Activated T-cell treated with anti-CD3 and anti-CD28 coated beads for 48 hours (primary cell): ENCODE measurements around the gene AGO3.
A peak's percentile ranks its signal among the peaks of the same experiment; 100 is the strongest.

ENCODE experiments used
- DNase-seq: peaks from one replicate; pipeline ENCODE4 v3.0.0-alpha.2; 2020; ENCODE audit warnings: low read depth

The AGO3 gene

GRCh38 chr1:36096500-36097432, 165.9 kb downstream of the AGO3 start:
- no peak for DNase-seq

GRCh38 chr1:36097693-36098585, 167.0 kb downstream of the AGO3 start:
- DNase-seq, result no peak

GRCh38 chr1:36098650-36099365, 167.9 kb downstream of the AGO3 start:
- no peak for DNase-seq

- peak; percentile 70 for DNase-seq
Observed at GRCh38 chr1:36099681-36100341, 168.9 kb downstream of the AGO3 start.

DNA sequence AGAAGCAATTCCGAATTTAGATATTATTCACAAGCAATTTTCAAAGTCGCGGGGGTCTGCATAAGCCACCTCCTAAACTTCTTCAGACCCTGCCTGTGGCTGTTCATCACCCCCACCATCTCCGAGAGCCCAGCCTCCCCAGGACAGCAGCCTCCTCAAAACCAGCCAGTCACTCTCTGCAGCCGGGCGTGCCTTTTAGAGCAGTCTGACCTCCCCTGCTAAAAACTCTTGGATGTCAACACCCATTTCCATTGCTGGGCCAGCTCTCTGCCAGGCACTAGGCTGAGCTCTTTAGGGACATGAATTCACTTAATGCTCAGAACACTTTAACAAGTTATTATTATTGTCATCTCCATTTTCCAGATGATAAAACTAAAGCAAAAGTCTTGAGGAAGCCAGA, 169.5 kb downstream of the AGO3 start:
- DNase-seq, result no peak

DNA sequence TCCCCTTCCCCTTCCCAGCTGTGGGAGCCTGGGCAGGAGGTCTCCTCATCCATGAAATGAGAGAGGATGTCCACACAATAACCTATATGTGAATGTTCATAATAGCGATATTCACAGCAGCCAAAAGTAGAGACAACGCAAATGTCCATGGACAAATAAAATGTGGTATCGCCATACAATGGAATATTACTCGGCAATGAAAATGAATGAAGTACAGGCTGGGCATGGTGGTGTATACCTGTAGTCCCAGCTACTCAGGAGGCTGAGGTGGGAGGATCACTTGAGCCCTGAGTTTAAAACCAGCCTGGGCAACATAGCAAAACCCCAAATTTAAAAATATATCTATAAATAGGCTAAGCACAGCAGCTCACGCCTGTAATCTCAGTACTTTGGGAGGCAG, 170.6 kb downstream of the AGO3 start:
- DNase-seq, result no peak

- DNase-seq, result no peak
Observed at GRCh38 chr1:36106269-36106668, 175.4 kb downstream of the AGO3 start.

- no peak for DNase-seq
Observed at GRCh38 chr1:36107394-36107793, 176.5 kb downstream of the AGO3 start.

DNA sequence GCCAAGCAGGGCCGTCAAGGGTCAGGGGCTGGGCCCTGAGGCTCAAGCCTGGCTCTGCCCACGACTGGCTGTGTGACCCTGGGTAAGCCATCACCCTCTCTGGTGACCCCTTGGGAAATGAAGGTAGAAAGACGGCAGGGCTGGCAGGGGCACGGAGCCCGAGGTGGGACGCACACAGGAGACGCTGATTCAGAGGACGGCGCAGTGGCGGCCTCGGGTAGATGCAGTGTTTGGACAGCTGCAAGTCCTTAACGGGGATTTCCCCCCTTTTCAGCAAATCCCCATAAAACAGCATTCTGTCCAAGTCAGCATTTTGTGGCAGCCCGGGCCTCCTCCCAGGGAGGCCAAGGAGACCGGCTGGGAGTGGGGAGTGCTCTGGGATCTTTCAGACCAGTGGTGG, 177.4 kb downstream of the AGO3 start:
- DNase-seq, result no peak

DNA sequence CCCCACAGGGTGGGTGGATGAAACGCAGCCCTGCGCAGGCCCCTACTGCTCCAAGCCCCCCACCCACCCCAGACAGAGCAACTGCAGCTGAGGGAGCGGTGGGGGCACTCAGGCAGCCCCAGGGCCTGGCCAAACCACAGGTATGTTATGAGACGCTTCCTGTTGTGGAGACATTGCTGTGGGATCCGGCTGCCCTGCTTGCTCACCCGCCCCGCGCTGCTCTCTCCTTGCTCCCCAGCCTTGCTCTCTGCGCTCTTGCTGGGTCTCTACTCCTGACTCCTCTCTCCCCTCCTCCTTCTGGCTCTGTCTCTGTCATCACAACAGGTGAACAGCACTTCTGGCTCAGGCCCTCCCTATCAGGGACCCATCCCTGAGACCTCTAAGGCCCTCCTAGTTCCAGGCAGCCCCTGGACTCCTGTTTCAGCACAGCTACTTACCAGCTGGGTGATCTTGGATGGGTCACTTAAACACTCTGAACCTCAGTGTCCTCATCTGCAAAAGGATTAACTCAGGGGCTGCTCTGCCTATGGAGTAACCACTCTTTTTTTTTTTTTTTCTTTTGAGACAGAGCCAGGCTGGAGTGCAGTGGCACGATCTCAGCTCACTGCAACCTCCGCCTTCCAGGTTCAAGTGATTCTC, 178.3 kb downstream of the AGO3 start:
- DNase-seq, result no peak

DNA sequence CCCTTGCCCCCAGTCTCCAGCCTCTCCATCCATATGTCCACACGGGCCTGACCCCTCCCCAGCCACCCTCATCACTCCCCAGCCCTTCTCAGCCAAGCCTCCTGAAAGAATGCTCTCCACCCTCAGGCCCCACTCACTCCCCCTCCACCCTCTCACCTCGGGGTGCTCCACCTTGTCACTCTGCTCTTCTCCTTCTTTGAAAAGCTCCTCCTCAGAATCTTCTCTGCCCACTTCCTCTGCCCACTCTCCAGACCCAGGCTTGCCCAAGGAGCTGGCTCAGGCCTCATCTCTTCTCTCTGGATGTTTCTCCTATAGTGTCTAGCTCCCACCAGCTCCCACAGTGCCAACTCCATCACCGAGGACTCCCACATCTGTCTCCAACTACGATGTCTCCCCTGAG, 180.2 kb downstream of the AGO3 start:
- DNase-seq, result no peak

DNA sequence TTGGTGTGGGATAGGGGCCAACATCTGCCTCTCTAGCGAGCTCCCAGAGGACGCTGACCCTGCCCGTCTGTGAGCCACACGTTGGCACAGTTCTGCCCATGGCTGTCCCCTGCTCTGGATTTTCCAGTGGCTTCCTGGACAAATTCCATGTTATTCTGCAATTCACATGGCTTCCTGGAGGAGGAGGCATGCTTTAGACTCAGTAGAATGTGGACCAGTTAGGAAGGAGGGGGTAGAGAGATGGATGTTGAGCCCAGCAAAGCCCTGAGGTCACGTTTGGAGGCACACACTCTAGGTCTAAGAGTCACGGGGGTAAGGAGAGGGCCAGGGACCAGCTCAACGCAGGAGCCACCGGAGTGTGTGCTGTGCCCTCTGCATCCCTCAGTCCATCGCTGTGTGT, 181.9 kb downstream of the AGO3 start:
- no peak for DNase-seq

DNA sequence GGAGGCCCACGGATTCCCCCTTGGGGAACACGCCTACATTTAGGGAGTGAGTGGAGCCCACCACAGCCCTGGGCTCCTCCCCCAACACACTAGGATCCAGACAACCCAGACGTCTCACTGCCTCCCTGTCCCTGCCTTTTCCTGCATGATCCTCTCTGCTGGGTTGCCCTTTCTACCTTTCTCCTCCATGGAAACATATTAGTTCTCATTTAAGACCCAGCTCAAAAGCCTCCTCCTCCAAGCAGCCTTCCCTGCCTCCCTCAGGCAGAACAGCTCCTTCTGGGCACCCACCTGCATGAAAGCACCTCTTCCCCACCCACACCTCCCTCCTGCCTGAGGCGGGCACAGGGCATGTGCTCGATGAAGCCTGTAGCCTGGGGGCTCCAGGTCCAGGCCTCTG, 183.5 kb downstream of the AGO3 start:
- DNase-seq, result no peak

DNA sequence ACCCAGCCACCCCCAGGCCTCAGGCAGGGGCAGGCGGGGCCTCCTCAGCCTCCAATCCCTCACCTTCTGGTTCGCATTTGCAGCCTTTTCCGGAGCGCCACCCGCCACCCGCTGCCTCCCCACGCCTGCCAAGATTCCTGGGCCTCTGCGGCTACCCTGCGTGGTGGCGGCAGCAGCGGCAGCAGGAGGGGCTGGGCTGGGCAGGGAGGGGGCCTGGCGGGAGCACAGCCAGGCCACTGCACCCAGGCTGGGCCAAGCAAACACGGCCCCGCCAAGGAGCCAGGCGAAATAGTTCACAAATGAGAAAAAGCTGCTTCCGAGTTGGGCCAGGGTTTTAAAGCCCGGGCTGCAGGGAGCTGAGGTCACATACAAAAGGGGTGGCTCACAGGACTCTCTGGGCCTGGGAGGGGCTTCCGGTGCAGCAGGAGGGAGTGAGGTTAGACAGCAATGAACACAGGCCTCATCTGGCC, 184.3 kb downstream of the AGO3 start:
- DNase-seq, result no peak

- DNase-seq, result no peak
Observed at GRCh38 chr1:36115931-36116330, 185.0 kb downstream of the AGO3 start.

GRCh38 chr1:36116901-36117300, 186.0 kb downstream of the AGO3 start:
- no peak for DNase-seq

- DNase-seq, result no peak
Observed at GRCh38 chr1:36118447-36119204, 187.7 kb downstream of the AGO3 start.

- no peak for DNase-seq
Observed at GRCh38 chr1:36119456-36119855, 188.6 kb downstream of the AGO3 start.
